ENCODE data around the gene JARID2.

GRCh38 chr6:15341311-15342001 is 95.6 kb downstream of the JARID2 start:
- TF ChIP-seq EZH2 (IDR thresholded peaks at IDR 0.05; ENCODE audit: borderline replicate concordance, control insufficient read depth, low read depth, low read length) (no peak), RBBP5 (conservative IDR thresholded peaks at IDR 0.05) (no peak), CHD1 (IDR thresholded peaks at IDR 0.05; ENCODE audit: low read depth, low read length) (no peak), CTCF (IDR thresholded peaks at IDR 0.05 in 2 of 3, conservative IDR thresholded peaks at IDR 0.05 in 1 of 3; ENCODE audit: control insufficient read depth in 2 of 3, extremely low read depth in 1 of 3, insufficient read depth in 1 of 3, low read depth in 3 of 3, low read length in 3 of 3) (no peak), EP300 (IDR thresholded peaks at IDR 0.05; ENCODE audit: borderline replicate concordance in 1 of 2, control insufficient read depth in 1 of 2, low read depth in 2 of 2, low read length in 2 of 2) (no peak), SKIL (IDR thresholded peaks at IDR 0.05; ENCODE audit: low read depth, poor library complexity, severe bottlenecking) (no peak), NR2F1 (conservative IDR thresholded peaks at IDR 0.05) (no peak), SMARCA5 (IDR thresholded peaks at IDR 0.05) (no peak), ESRRA (IDR thresholded peaks at IDR 0.05; ENCODE audit: low read length) (no peak), POLR2AphosphoS5 (IDR thresholded peaks at IDR 0.05; ENCODE audit: low read length) (no peak), CREB1 (IDR thresholded peaks at IDR 0.05; ENCODE audit: low read depth) (no peak), POLR2A (IDR thresholded peaks at IDR 0.05; ENCODE audit: low read depth, low read length) (no peak), PAX8 (IDR thresholded peaks at IDR 0.05) (no peak), SIN3A (IDR thresholded peaks at IDR 0.05; ENCODE audit: low read depth, low read length) (no peak)
